Fibroblast of lung (primary cell): ENCODE results near the gene OTOA.

Source experiments
- EZH2 ChIP-seq: IDR thresholded peaks from 2 replicates; pipeline ENCODE4 v1.5.1; 2012; ENCODE audit warnings: low read length, control low read depth, mild to moderate bottlenecking; ENCODE audit errors: missing control alignments
- TF ChIP-seq, protein P1 (sequence below), 2 donors: IDR thresholded peaks in 1 of 2; conservative IDR thresholded peaks in 1 of 2; 1 replicate in 1 of 2; 2 replicates in 1 of 2; pipeline ENCODE4 v1.5.1; 2011 to 2012; ENCODE audit warnings: low read length in 2 of 2, control low read depth in 1 of 2, inconsistent platforms in 1 of 2, low read depth in 1 of 2, mild to moderate bottlenecking in 1 of 2

DNA sequence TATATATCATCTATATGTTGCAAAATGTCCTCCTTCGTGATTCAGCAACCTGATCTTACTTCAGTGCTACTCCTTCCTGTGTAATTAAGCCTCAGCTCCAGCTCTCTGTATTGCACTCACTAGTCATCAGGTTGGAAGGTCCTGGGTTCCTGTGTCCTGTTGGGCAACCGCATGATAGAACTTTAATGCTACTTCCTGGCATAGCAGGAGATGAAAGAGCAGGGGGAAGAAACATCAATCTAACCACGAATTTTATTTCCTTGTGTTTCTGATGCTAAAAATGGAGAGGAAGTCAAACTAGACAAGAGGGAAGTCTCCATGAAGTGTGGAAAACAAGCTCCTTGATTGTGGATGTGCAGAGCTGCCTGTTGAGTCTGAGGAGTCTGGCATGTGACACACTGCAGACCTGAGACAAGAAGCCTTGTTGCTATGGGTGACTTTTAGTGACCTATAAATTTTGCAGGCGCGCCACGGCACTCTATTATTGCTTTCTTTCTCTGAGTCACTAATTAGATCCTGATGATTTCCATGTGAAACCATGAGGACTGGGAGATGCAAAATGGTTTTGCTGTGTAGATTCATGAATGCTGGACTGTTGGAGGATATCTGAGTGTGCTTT is 37.0 kb upstream of the OTOA start:
- TF ChIP-seq, protein P1, sequence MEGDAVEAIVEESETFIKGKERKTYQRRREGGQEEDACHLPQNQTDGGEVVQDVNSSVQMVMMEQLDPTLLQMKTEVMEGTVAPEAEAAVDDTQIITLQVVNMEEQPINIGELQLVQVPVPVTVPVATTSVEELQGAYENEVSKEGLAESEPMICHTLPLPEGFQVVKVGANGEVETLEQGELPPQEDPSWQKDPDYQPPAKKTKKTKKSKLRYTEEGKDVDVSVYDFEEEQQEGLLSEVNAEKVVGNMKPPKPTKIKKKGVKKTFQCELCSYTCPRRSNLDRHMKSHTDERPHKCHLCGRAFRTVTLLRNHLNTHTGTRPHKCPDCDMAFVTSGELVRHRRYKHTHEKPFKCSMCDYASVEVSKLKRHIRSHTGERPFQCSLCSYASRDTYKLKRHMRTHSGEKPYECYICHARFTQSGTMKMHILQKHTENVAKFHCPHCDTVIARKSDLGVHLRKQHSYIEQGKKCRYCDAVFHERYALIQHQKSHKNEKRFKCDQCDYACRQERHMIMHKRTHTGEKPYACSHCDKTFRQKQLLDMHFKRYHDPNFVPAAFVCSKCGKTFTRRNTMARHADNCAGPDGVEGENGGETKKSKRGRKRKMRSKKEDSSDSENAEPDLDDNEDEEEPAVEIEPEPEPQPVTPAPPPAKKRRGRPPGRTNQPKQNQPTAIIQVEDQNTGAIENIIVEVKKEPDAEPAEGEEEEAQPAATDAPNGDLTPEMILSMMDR (conservative IDR thresholded peaks at IDR 0.05 in 1 of 2, IDR thresholded peaks at IDR 0.05 in 1 of 2; ENCODE audit: low read depth in 1 of 2, low read length in 2 of 2), result no peak
- no peak for TF ChIP-seq EZH2
